HG03175 (cell line): ENCODE measurements around the gene PKNOX2.

Experiments
- ATAC-seq: cut with Tn5 transposase; IDR thresholded peaks from one replicate; pipeline ENCODE4 v1.9.1; 2021; ENCODE audit warnings: mild to moderate bottlenecking, moderate library complexity; ENCODE audit not compliant: unreplicated experiment

Gene PKNOX2

GRCh38 chr11:125280646-125281045, 116.1 kb downstream of the PKNOX2 start:
- no peak for ATAC-seq

GRCh38 chr11:125281831-125282595, 117.5 kb downstream of the PKNOX2 start:
- ATAC-seq: no peak

GRCh38 chr11:125282596-125282914, 118.0 kb downstream of the PKNOX2 start:
- no peak for ATAC-seq

GRCh38 chr11:125284245-125284850, 119.8 kb downstream of the PKNOX2 start:
- ATAC-seq: no peak

GRCh38 chr11:125285844-125286243, 121.3 kb downstream of the PKNOX2 start:
- ATAC-seq: no peak

- ATAC-seq: no peak
Measured at GRCh38 chr11:125286486-125286885, 121.9 kb downstream of the PKNOX2 start.

- ATAC-seq: no peak
Measured at GRCh38 chr11:125287491-125288210, 123.1 kb downstream of the PKNOX2 start.

GRCh38 chr11:125289419-125290098, 125.0 kb downstream of the PKNOX2 start:
- no peak for ATAC-seq

- ATAC-seq: no peak
Measured at GRCh38 chr11:125290263-125290662, 125.7 kb downstream of the PKNOX2 start.

GRCh38 chr11:125292100-125292499, 127.5 kb downstream of the PKNOX2 start:
- no peak for ATAC-seq

GRCh38 chr11:125293596-125293995, 129.0 kb downstream of the PKNOX2 start:
- no peak for ATAC-seq

GRCh38 chr11:125295931-125296330, 131.4 kb downstream of the PKNOX2 start:
- ATAC-seq: no peak

GRCh38 chr11:125297346-125297915, 132.9 kb downstream of the PKNOX2 start:
- ATAC-seq: no peak

- ATAC-seq: no peak
Measured at GRCh38 chr11:125299061-125299615, 134.6 kb downstream of the PKNOX2 start.

- no peak for ATAC-seq
Measured at GRCh38 chr11:125299821-125300220, 135.3 kb downstream of the PKNOX2 start.

GRCh38 chr11:125300791-125301218, 136.3 kb downstream of the PKNOX2 start:
- ATAC-seq: no peak

- no peak for ATAC-seq
Measured at GRCh38 chr11:125301346-125301745, 136.8 kb downstream of the PKNOX2 start.

- no peak for ATAC-seq
Measured at GRCh38 chr11:125303186-125303585, 138.6 kb downstream of the PKNOX2 start.

GRCh38 chr11:125303694-125304093, 139.1 kb downstream of the PKNOX2 start:
- no peak for ATAC-seq

- no peak for ATAC-seq
Measured at GRCh38 chr11:125304136-125304535, 139.6 kb downstream of the PKNOX2 start.

- ATAC-seq: no peak
Measured at GRCh38 chr11:125304876-125305275, 140.3 kb downstream of the PKNOX2 start.
